AG04449 (cell line): ENCODE data around the gene FAM171A1.

Experiments
- CTCF ChIA-PET: fragments of 350-600 bp; formaldehyde crosslinking; extraction: SDS; loops from one replicate; lab custom pipeline; 2021; ENCODE audit warnings: antibody characterized with exemption; lab: Yijun Ruan, JAX
- POLR2A ChIA-PET: fragments of 400-600, 350-600 bp; formaldehyde crosslinking; extraction: SDS; loops from one replicate; lab custom pipeline; 2020; ENCODE audit warnings: antibody characterized with exemption, inconsistent platforms; lab: Yijun Ruan, JAX
- DNase-seq: peaks from one replicate; pipeline ENCODE4 v3.0.0-alpha.2; 2010; ENCODE audit warnings: low read depth, low spot score
- H3K4me3 ChIP-seq: 2 replicates; pipeline ENCODE4 v1.5.1; 2011; ENCODE audit warnings: low read depth, mild to moderate bottlenecking, control low read depth, low read length
- TF ChIP-seq, protein P1 (sequence below): IDR thresholded peaks from one replicate; pipeline ENCODE4 v1.5.1; 2011; ENCODE audit warnings: mild to moderate bottlenecking, moderate library complexity, low read length, control low read depth, inconsistent platforms; ENCODE audit not compliant: insufficient read depth; ENCODE audit errors: missing control alignments

Gene FAM171A1

DNA sequence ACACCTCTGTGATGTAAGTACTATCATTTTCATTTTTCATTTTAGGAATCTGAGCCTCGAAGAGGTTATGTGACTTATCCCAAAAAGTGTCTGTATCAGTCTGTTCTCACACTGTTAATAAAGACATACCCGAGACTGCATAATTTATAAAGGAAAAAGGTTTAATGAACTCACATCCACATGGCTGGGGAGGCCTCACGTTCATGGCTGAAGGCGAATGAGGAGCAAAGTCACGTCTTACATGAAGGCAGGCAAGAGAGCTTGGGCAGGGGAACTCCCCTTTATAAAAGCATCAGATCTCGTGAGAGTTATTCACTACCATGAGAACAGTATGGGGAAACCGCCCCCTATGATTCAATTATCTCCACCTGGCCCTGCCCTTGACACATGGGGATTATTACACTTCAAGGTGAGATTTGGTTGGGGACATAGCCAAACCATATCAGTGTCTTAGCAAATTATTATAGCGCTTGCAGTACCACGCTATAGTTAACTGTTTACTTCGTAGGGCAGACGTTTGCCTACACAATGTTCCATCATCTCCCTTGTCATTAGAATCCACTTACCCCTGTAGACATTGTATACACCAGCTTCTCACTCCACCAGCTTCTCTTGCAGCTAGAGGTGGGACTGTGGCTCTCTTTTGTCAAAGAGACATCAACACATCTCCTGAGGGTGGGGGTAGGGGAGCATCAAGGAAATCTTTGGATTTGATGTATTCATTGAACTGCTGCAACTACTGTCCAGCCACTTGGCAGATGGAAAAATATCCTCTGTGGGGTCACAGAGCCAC is 187.2 kb downstream of the FAM171A1 start:
- ChIA-PET POLR2A (no interaction called here), CTCF (no interaction called here)
- TF ChIP-seq, protein P1, sequence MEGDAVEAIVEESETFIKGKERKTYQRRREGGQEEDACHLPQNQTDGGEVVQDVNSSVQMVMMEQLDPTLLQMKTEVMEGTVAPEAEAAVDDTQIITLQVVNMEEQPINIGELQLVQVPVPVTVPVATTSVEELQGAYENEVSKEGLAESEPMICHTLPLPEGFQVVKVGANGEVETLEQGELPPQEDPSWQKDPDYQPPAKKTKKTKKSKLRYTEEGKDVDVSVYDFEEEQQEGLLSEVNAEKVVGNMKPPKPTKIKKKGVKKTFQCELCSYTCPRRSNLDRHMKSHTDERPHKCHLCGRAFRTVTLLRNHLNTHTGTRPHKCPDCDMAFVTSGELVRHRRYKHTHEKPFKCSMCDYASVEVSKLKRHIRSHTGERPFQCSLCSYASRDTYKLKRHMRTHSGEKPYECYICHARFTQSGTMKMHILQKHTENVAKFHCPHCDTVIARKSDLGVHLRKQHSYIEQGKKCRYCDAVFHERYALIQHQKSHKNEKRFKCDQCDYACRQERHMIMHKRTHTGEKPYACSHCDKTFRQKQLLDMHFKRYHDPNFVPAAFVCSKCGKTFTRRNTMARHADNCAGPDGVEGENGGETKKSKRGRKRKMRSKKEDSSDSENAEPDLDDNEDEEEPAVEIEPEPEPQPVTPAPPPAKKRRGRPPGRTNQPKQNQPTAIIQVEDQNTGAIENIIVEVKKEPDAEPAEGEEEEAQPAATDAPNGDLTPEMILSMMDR, result no peak
- H3K4me3 ChIP-seq, result no peak overlapping the region
- no peak for DNase-seq

DNA sequence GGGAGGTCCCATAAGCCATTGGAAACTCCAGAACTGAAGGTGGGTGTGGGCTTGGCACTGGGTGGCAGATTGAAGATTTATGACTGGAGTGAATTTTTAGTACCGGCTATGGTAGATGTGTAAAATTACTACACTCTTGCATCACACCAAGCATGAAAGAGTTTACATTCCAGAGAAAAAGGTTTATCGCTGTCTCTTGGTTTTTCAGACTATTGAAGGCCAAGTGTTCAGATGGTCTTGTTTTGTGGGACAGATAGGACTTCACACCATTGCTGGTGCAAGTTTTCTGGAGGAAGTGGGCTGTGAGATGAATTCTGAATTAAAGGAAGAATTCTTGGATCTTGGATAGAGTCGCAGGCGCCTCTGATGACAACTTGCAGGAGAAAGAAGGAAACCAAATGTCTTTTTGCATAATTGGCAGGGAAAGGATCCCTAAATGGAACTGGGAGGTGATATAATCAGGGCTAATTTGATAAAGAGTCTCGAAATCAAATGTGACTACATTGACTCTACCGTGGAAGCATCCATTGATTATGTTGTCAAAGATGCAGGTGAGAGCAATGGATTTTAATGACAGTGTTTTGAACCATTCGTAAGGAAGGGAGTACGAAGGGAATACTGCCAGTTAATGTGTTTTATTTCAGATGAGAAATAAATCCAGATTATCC is 188.4 kb downstream of the FAM171A1 start:
- TF ChIP-seq, protein P1, result no peak
- no peak overlapping the region for H3K4me3 ChIP-seq
- DNase-seq, result no peak
- ChIA-PET CTCF (no interaction called here), POLR2A (no interaction called here)

DNA sequence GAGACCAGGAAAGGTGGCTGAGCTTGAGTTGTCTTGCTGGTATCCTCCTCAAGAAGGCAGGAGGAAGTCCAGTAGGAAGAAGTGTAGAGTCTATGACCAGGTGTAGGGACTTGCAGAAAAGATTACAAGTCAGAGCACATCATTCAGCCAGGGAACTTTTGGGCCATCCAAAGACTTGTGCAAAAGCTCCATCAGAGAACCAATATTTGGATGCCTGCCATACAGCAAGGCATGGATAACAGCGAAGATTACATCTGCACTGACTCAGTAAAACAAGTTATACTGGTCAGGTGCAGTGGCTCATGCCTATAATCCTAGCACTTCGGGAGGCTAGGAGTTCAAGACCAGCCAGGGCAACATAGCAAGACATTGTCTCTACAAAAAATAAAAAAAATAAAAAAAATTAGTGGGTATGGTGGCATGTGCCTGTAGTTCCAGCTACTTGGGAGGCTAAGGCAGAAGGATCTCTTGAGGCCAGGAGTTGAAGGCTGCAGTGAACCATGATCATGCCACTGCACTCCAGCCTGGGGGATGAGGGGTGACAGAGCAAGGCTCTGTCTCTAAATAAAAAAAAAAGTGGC is 189.4 kb downstream of the FAM171A1 start:
- ChIA-PET POLR2A (no interaction called here), CTCF (interaction anchor here (1.3 to 1.4 kb wide), 2 partner anchors 8 to 15 kb away, joined by 3 to 5 read pairs; no protein-coding TSS in a partner anchor)
- H3K4me3 ChIP-seq, result no peak overlapping the region
- DNase-seq, result no peak
- TF ChIP-seq, protein P1, result no peak

DNA sequence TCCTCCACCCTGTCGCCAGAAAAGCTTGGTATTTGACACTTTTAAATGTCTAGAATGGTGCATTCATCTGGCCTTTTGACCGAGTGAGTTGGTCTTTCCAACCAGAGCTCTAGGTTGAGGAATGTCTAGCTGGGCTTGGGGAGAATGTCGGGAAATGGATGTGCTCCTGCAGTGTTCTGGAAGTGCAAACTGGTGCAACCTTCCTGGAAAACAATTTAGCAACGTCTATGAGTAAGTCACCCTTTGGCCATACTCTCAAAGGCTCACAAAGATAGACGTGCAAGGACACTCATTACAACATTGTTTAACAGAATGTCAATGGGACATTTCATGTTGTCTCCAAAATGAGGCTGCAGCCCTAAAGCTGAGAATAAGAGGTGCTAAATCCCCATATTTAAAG is 190.4 kb downstream of the FAM171A1 start:
- CTCF ChIA-PET, result interaction anchor here (0.9 to 1.4 kb wide), 3 partner anchors 9 to 30 kb away, joined by 3 to 5 read pairs (median 3); no protein-coding TSS in a partner anchor
- TF ChIP-seq, protein P1, result no peak
- no peak for DNase-seq
- POLR2A ChIA-PET, result no interaction called here
- no peak overlapping the region for H3K4me3 ChIP-seq

DNA sequence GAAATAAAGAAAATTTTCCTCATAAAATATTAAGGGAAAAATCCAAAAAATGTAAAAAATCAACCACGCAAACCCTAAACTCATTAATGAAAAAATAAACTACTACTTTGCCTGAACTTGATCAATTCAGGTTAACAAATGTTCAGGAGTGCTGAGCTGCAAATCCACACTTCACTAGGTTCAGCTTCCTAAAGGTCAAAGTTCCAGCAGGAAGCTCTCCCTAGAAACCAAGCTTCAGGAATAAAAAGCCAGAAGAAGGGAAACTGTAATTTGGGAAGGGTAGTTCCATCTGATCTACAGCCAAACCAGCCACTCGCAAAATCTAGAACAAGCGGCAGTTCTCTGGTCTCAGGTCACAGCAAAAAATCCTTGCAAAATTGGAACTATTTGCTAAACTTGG is 194.8 kb downstream of the FAM171A1 start:
- H3K4me3 ChIP-seq, result no peak overlapping the region
- POLR2A ChIA-PET, result no interaction called here
- TF ChIP-seq, protein P1, result no peak
- DNase-seq, result no peak
- CTCF ChIA-PET, result no interaction called here

DNA sequence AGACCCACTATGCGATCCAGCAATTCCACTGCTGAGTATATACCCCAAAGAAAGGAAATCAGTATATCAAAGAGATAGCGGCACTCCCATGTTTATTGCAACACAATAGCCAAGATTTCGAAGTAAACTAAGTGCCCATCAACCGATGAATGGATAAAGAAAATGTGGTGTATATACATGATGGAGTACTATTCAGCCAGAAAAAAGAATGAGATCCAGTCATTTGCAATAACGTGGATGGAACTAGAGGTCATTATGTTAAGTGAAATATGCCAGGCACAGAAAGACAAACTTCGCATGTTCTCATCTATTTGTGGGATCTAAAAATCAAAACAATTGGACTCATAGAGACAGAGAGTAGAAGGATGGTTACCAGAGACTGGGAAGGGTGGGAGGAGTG is 195.5 kb downstream of the FAM171A1 start:
- ChIA-PET CTCF (no interaction called here), POLR2A (no interaction called here)
- DNase-seq, result no peak
- H3K4me3 ChIP-seq, result no peak overlapping the region
- TF ChIP-seq, protein P1, result no peak
